Cardiac muscle cell (in vitro differentiated cells and primary cell): Measurements from ENCODE around the gene LRRC25. TPM values are rescaled to one million over a fixed set of nuclear protein-coding genes. Genes with fewer than 3 reads are reported as not detected.
A peak's percentile ranks its signal among the peaks of the same experiment; 100 is the strongest.
"Not testable (repeated sequence)": the region's sequence is repeated elsewhere in the genome, so short reads cannot be mapped to it uniquely, and the experiment has no call there.

Experiments
- DNase-seq, 2 donors: peaks; one replicate each; pipeline versions ENCODE4 v3.0.0 to v3.0.0-alpha.2; 2010 to 2017; ENCODE audit warnings: low read depth in 1 of 2, low spot score in 1 of 2
- H3K27ac ChIP-seq: fragments of 200-600 bp; sonication (generic); 2 replicates; pipeline ENCODE4 v1.5.1; 2016
- H3K27me3 ChIP-seq: fragments of 200-600 bp; sonication (generic); 2 replicates; pipeline ENCODE4 v1.6.0; 2016; ENCODE audit warnings: control low read depth
- H3K36me3 ChIP-seq: fragments of 200-600 bp; sonication (generic); 2 replicates; pipeline ENCODE4 v1.5.1; 2016; ENCODE audit warnings: control low read depth
- H3K4me1 ChIP-seq: fragments of 200-600 bp; sonication (generic); 2 replicates; pipeline ENCODE4 v1.8.1; 2017; ENCODE audit warnings: low read depth, mild to moderate bottlenecking, mixed run types
- H3K4me3 ChIP-seq: fragments of 200-600 bp; sonication (generic); 2 replicates; pipeline ENCODE4 v1.5.1; 2016; ENCODE audit warnings: mild to moderate bottlenecking
- H3K9me3 ChIP-seq: fragments of 200-600 bp; sonication (generic); 2 replicates; pipeline ENCODE4 v1.5.1; 2017; ENCODE audit warnings: low read depth, mild to moderate bottlenecking, control low read depth
- CTCF ChIP-seq: IDR thresholded peaks from 2 replicates; pipeline ENCODE4 v1.5.1; 2012; ENCODE audit warnings: low read depth, mild to moderate bottlenecking, low read length
- polyA plus RNA-seq: library from polyadenylated mRNA; unstranded; fragments of >200 nt; fragmentation: Nextera tagmentation; extraction: Ambion mirVana; gene quantifications from 2 replicates; pipeline ENCODE4 v1.2.1, GENCODE V29; 2016
- total RNA-seq: library from RNA; depleted of rRNA; stranded (reverse); fragments of >200 nt; gene quantifications from 2 replicates; pipeline ENCODE4 v1.2.3, GENCODE V29; 2016

The LRRC25 gene
- total and polyA plus RNA-seq, 2 experiments from 2014 or later, result not detected

GRCh38 chr19:18362934-18363542 is 34.4 kb downstream of the LRRC25 start:
- H3K27ac ChIP-seq, result no peak overlapping the region
- H3K27me3 ChIP-seq, result no peaks in the 10 kb centered on the region
- DNase-seq, result peak in 1 of 2 donors; percentile 38
- no peak for TF ChIP-seq CTCF
- no peak overlapping the region for H3K4me3 ChIP-seq
- H3K36me3 ChIP-seq, result peaks cover 2% of the 10 kb centered on the region
- H3K4me1 ChIP-seq, result peaks cover 9% of the 10 kb centered on the region
- H3K9me3 ChIP-seq, result no peaks in the 10 kb centered on the region

- Histone ChIP-seq H3K4me3 (no peak overlapping the region), H3K9me3 (no peaks in the 10 kb centered on the region), H3K36me3 (peaks cover 10% of the 10 kb centered on the region), H3K27ac (no peak overlapping the region), H3K27me3 (no peaks in the 10 kb centered on the region), H3K4me1 (peaks cover 9% of the 10 kb centered on the region)
- TF ChIP-seq CTCF, result no peak
- DNase-seq, result no peak
Observed at GRCh38 chr19:18361646-18362045, 35.8 kb downstream of the LRRC25 start.

- H3K4me3 ChIP-seq, result no peak overlapping the region
- no peak for TF ChIP-seq CTCF
- DNase-seq, result no peak
- H3K36me3 ChIP-seq, result peaks cover 14% of the 10 kb centered on the region
- H3K27ac ChIP-seq, result no peak overlapping the region
- no peaks in the 10 kb centered on the region for H3K9me3 ChIP-seq
- no peaks in the 10 kb centered on the region for H3K4me1 ChIP-seq
- H3K27me3 ChIP-seq, result no peaks in the 10 kb centered on the region
Observed at GRCh38 chr19:18357041-18357440, 40.4 kb downstream of the LRRC25 start.

GRCh38 chr19:18354743-18355142 is 42.7 kb downstream of the LRRC25 start:
- H3K36me3 ChIP-seq, result peaks cover 14% of the 10 kb centered on the region
- H3K27ac ChIP-seq, H3K4me3 ChIP-seq, DNase-seq, H3K9me3 ChIP-seq, H3K27me3 ChIP-seq, H3K4me1 ChIP-seq: not testable (repeated sequence)

GRCh38 chr19:18353378-18354005 is 43.9 kb downstream of the LRRC25 start:
- no peak for TF ChIP-seq CTCF
- Histone ChIP-seq H3K4me3 (no peak overlapping the region), H3K36me3 (peaks cover 12% of the 10 kb centered on the region), H3K9me3 (no peaks in the 10 kb centered on the region), H3K27ac (no peak overlapping the region), H3K27me3 (no peaks in the 10 kb centered on the region), H3K4me1 (no peaks in the 10 kb centered on the region)
- no peak for DNase-seq

- Histone ChIP-seq H3K27me3 (no peaks in the 10 kb centered on the region), H3K4me3 (no peak overlapping the region), H3K27ac (no peak overlapping the region), H3K36me3 (peaks cover 4% of the 10 kb centered on the region), H3K4me1 (no peaks in the 10 kb centered on the region), H3K9me3 (no peaks in the 10 kb centered on the region)
- no peak for DNase-seq
- TF ChIP-seq CTCF, result no peak
Observed at GRCh38 chr19:18351544-18351943, 45.9 kb downstream of the LRRC25 start.
